GM18505 (cell line): ENCODE data around the gene DNAJC25.
"Not testable (repeated sequence)": the region's sequence is repeated elsewhere in the genome, so short reads cannot be mapped to it uniquely, and the experiment has no call there.

Source experiments
- ATAC-seq: cut with Tn5 transposase; IDR thresholded peaks from one replicate; pipeline ENCODE4 v1.9.1; 2021; ENCODE audit not compliant: unreplicated experiment
- POLR2A ChIP-seq: IDR thresholded peaks from 4 replicates; pipeline ENCODE4 v1.6.1; 2011; ENCODE audit warnings: borderline replicate concordance; ENCODE audit not compliant: insufficient read depth, insufficient read length; ENCODE audit errors: extremely low read depth

The DNAJC25 gene

GRCh38 chr9:111610149-111610548, 21.0 kb upstream of the DNAJC25 start:
- no peak for ATAC-seq
- TF ChIP-seq POLR2A = no peak

- no peak for TF ChIP-seq POLR2A
- ATAC-seq = no peak
Measured at GRCh38 chr9:111610845-111611244, 20.3 kb upstream of the DNAJC25 start.

DNA sequence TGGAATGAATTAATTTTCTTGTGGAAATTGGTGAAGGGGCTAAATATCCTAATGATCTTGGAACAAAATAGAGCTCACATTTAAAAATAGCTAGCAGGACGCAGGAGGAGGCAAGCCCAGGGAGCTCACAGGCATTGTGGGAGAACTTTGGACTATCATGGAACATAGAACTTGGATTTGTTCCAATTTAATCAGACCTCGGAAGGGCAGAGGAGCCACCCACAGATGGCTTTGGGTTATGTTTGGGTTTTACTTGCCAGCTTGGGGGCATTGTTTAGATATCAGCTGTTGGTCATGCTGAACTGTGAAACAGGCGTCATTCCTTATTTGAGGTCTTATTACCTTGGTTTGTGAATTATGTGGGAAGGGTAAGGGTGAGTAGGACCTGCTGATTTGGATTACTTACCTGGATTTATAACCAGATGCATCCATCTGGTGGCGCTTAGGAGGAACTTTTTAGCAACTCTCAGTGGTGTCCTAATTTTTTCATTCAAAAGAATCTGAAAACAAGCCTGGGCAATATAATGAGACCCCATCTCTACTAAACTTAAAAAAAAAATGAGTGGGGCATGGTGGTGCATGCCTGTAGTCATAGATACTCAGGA, 17.6 kb upstream of the DNAJC25 start:
- no peak for TF ChIP-seq POLR2A
- no peak for ATAC-seq

DNA sequence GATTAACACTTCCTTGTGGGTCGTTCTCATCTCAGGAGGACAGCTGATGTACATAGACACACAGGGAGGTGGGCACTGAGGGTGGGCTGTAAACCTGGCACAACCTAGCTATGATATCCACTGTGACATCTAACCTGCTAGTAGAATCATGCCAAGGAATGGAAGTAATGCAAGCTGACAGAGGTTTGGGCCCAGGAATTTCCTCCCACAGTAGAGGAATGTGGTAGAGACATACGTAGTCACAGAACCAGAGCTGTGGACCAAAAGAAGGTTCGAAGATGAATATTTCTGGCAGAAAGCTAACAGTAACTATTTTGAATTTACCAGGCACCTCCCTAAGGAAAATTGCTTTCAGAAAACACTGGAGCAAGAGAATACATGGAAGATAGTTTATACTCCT, 15.2 kb upstream of the DNAJC25 start:
- TF ChIP-seq POLR2A = no peak
- ATAC-seq = no peak

DNA sequence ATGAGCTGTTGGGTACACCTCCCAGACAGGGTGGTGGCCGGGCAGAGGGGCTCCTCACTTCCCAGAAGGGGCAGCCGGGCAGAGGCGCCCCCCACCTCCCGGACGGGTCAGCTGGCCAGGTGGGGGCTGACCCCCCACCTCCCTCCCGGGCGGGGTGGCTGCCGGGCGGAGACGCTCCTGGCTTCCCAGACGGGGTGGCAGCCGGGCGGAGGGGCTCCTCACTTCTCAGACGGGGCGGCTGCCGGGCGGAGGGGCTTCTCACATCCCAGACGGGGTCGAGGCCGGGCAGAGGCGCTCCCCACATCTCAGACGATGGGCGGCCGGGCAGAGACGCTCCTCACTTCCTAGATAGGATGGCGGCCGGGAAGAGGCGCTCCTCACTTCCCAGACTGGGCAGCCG, 13.8 kb upstream of the DNAJC25 start:
- ATAC-seq = not testable (repeated sequence)

DNA sequence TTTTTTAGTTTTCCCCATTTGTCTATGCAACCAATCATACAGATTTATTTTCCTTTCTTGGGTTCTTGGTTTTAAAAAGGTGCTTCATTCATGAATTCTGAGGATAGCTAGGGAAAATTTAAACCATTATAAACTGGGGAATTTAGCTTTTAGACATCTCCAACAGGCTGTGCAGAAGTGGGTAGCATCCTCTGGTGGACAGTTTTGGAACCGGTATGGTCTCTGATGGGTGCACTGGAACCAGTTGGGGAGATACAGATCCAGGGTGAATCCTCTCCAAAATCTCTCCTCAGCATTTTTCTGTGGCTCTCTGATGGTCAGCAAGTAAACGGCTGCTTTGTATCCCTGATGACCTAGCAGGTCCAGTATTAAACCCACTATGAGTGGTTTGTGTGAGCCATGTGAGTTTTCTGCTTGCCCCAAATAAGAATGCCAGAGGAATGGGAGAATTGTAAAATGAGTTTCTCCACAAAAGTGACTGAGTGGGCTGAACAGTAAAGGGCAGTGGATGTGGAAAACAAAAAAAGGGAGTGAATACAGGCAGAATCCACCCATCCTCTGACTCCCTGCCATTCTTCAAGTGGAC, 9.1 kb upstream of the DNAJC25 start:
- no peak for TF ChIP-seq POLR2A
- no peak for ATAC-seq

DNA sequence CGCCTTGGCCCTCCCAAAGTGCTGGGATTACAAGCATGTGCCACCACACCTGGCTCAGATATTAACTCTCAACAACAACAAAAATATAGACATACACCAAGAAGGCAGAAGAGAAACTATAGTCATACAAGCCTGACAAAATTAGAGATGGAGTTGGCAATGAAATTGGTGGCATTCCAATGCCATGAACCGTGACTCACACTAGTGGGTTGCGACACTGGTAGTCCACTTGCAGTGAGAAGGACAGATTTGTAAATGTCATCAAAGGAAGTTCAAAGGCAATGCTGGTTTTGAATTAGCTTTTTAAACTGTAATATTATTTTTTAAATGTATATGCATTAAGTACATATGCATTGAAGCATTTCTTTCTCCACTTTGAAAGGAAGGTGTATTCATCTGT, 8.5 kb upstream of the DNAJC25 start:
- ATAC-seq = no peak
- TF ChIP-seq POLR2A = no peak

DNA sequence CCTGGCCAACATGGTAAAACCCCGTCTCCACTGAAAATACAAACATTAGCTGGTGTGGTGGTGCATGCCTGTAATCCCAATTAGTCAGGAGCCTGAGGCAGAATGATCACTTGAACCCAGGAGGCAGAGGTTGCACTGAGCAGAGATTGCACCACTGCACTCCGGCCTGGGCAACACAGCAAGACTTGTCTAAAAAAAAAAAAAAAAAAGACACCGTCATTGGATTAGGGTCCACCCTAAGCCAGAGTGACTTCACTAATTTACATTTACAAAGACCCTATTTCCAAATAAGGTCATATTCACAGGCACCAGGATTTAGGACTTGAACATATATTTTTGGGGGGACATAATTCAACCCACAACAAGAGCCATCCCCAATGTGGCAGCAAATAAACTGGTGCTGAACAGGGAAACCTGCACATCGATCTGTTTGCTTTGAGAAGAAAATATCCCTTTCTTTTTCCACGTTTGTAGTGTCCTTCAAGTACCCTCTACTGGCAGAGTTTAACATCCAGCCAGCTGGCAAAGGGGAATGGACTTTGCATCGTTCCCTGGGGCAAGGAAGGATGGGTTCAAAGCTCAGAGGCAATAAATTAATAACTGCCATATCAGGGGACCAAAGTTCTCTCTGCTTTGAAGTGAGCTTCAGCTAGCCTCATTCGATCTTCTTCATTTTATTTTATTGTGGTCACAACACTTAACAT, 3.7 kb upstream of the DNAJC25 start:
- TF ChIP-seq POLR2A = no peak

GRCh38 chr9:111628411-111628810, 2.7 kb upstream of the DNAJC25 start:
- no peak for ATAC-seq

More for the DNA sequence above, 3.7 kb upstream of the DNAJC25 start:
- no peak for ATAC-seq

DNA sequence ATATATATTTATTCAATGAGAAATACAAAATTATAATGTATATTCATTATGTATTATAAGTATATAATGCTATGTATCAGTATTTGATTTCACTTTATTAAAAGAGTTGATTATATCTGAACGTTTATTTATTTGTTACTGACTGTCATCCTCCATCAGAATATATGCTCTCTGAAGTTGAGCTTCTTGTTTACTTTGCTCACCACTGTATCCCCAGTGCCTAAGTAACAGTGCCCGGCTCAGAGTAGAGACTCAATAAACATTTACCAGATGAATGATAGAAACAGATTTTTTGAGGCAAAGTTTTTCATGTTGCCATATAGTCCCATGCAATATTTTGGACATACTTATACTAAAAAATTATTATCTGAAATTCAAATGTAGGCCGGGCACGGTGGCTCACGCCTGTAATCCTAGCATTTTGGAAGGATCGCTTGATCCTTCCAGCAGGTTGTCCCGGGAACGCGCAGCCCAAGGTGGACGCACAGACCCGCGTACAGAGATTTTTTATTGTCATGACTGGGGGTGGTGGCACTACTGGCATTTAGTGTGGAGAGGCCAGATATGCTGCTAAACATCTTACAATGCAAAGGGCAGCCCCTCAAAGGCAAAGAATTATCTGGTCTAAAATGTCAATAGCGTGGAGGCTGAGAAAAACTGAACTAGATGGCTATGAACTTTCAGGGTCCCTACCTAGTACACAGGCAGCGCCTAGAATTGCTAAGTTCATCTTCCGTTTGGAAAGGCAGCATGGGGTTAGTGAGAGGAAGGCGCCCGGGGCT, 761 bp upstream of the DNAJC25 start:
- TF ChIP-seq POLR2A = no peak
- ATAC-seq = peak; percentile 27

More at GRCh38 chr9:111628411-111628810, 2.7 kb upstream of the DNAJC25 start:
- TF ChIP-seq POLR2A = no peak

DNA sequence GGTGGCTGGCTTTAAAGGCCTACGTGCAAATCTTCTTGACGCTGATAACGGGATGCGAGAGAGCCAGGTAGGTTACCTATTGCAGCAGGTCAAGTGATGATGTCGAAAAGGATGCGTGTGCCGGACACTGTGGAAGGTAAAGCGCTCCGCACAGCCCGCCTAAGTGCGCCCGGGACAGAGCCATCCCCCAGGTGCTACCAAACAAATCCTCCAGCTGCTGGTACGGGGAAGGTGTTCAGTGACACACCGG, 245 bp upstream of the DNAJC25 start:
- TF ChIP-seq POLR2A = no peak
- ATAC-seq = no peak

GRCh38 chr9:111632060-111632459, 926 bp downstream of the DNAJC25 start:
- ATAC-seq = no peak
- TF ChIP-seq POLR2A = no peak

DNA sequence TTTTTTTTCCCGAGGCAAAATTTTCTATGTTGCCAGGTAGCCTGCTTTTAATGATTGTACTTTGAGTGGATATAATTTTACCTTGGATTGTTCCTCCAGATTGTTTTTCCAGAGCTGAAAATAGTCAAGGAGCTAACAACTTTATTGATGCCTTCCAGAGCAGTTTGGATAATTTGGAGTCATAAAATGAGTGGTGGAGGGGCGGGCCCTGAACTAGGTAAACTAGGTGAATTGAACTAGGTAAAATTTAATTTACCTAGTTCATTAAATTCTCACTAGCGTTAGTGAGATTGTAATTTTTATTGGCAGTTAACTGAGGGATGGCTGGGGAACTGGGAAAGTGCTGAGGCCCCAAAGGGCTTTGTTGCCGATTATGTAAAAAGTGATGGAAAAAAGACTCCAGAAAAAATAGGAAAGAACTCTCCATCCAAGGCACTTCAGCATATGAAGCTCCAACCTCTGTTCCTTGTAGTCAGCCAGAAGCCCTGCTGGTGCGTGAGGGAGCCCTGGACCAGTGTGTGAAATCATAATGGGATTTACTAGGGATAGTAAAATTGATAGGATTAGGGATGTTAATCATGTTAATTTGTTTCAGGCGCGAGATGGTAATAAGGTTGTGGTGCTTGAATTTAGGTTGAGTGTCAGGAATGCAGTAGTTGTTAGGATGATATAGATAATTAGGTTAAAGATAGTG, 1.7 kb downstream of the DNAJC25 start:
- no peak for ATAC-seq
- no peak for TF ChIP-seq POLR2A

DNA sequence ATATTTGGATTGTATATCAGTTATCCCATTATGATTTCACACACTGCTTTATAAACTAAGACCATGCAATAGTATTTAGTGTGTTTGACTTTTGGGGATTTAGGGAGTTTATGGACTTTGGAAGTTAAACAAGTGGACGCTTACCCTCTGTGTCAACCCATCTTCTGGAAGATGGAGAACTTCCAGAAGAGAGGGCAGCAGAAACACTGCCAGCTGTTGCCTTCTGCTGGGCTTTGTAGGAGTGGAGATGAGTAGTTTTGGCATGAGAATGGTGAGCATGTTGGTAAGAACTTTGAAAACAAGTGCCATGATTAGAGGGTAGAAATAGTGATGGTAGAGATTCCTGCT, 2.2 kb downstream of the DNAJC25 start:
- no peak for TF ChIP-seq POLR2A
- no peak for ATAC-seq

GRCh38 chr9:111634860-111635259, 3.7 kb downstream of the DNAJC25 start:
- no peak for TF ChIP-seq POLR2A
- no peak for ATAC-seq
